Measurements from ENCODE around the gene RPP21.

Gene RPP21

DNA sequence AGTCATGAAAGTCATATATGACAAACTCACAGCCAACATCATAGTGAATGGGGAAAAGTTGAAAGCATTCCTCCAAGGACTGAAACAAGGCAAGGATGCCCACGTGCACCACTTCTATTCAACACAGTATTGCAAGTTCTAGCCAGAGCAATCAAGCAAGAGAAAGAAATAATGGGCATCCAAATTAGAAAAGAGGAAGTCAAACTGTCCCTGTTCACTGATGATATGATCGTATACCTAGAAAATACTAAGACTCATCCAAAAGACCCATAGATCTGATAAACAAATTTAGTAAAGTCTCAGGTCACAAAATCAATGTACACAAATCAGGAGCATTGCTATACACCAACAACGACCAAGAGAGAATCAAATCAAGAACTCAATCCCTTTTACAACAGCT, 41.2 kb downstream of the RPP21 start:
- no peak for DNase-seq

DNA sequence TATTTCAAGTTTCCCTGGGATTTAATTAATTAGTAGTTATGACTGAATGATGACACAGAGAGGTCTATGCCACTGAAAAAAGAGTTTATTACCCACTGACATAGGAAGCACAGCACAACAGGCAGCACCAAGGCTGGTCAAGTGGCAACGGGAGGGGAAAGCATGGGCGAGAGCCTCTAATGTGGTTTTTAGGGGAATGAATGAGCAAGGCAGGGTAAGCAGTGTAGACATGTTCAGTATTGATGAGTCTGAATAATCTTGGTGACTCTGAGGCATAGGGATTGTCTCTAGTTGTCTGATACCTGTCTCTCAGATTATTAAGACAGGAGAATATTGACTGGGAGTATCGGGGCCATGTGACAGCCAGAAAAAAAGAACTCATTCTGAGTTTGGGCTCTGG, 46.3 kb downstream of the RPP21 start:
- DNase-seq = no peak

DNA sequence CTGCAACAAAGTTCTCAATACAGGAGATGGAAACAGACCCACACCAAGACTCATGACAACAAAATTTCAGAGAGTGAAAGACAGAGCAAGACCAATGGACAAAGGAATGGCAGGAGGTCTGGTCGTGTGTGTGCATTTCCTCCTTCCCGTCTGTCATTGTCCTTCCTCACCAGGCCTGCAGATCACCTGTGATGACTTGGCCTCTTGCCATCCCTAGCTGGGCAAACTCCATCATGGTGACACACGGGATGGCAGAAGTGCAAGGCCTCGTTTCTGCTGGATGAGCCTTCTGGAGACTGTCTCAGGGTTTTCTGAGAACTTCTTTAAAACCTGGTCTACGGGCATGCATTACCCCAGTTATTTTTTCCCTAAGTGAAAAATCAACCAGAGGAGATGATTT, 49.2 kb downstream of the RPP21 start:
- no peak for DNase-seq

Data from C1 segment of cervical spinal cord (tissue), 14 donors.